ENCODE measurements around the gene ABHD16A.

- TF ChIP-seq, protein P1, sequence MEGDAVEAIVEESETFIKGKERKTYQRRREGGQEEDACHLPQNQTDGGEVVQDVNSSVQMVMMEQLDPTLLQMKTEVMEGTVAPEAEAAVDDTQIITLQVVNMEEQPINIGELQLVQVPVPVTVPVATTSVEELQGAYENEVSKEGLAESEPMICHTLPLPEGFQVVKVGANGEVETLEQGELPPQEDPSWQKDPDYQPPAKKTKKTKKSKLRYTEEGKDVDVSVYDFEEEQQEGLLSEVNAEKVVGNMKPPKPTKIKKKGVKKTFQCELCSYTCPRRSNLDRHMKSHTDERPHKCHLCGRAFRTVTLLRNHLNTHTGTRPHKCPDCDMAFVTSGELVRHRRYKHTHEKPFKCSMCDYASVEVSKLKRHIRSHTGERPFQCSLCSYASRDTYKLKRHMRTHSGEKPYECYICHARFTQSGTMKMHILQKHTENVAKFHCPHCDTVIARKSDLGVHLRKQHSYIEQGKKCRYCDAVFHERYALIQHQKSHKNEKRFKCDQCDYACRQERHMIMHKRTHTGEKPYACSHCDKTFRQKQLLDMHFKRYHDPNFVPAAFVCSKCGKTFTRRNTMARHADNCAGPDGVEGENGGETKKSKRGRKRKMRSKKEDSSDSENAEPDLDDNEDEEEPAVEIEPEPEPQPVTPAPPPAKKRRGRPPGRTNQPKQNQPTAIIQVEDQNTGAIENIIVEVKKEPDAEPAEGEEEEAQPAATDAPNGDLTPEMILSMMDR (IDR thresholded peaks at IDR 0.05; ENCODE audit: poor library complexity, severe bottlenecking): no peak
- TF ChIP-seq EZH2 (IDR thresholded peaks at IDR 0.05; ENCODE audit: borderline replicate concordance, insufficient read depth, low read length, poor library complexity, severe bottlenecking) (no peak), TAF1 (IDR thresholded peaks at IDR 0.05; ENCODE audit: low read depth) (no peak), RAD21 (conservative IDR thresholded peaks at IDR 0.05) (no peak), EP300 (conservative IDR thresholded peaks at IDR 0.05; ENCODE audit: poor library complexity, severe bottlenecking) (no peak)
Observed at GRCh38 chr6:31752739-31753319, 49.7 kb upstream of the ABHD16A start.

Data from neural cell (in vitro differentiated cells).